K562 (cell line): Measurements from ENCODE around the gene CTSF. TPM values are rescaled to one million over a fixed set of nuclear protein-coding genes. Genes with fewer than 3 reads are reported as not detected.

Source experiments
- ATAC-seq: fragments of 200-7000 bp; cut with Tn5 transposase; 3 replicates; pipeline ENCODE4 v1.9.1; 2020; ENCODE audit warnings: moderate library complexity
- BruUV-seq: library from RNA; stranded (reverse); fragments of 400-500 nt; replicated peaks from 2 replicates; lab custom pipeline; 2021; lab: Mats Ljungman, UMichigan
- CTCF ChIA-PET: fragments of 300-600 bp; formaldehyde crosslinking; extraction: SDS; loops from one replicate; lab custom pipeline; 2021; ENCODE audit warnings: low intra/inter-chr PET ratio; lab: Yijun Ruan, JAX
- POLR2A ChIA-PET: fragments of 300-600, 350-650 bp; sonication (Branson Sonifier 250); formaldehyde crosslinking; extraction: SDS; loops from one replicate; lab custom pipeline; 2021; ENCODE audit warnings: antibody characterized with exemption, inconsistent platforms; lab: Yijun Ruan, JAX
- DNase-seq, 4 experiments: peaks; one replicate each; pipeline versions ENCODE4 v3.0.0 to v3.0.0-alpha.2; 2011 to 2018; ENCODE audit warnings: low spot score in 3 of 4, mixed read lengths in 3 of 4; ENCODE audit errors: extremely low read depth in 1 of 4
- FAIRE-seq: peaks from 2 replicates; lab custom pipeline; 2011; peaks lifted over from hg19 to GRCh38; lab: Jason Lieb, UNC
- H2AFZ ChIP-seq: 2 replicates; pipeline ENCODE4 v1.6.0; 2011; ENCODE audit warnings: low read depth, low read length, control low read depth, inconsistent platforms
- H3K27ac ChIP-seq: fragments of 200-600 bp; 3 replicates; pipeline ENCODE4 v1.8.0; 2011; ENCODE audit warnings: low read depth, mild to moderate bottlenecking, control low read depth, inconsistent platforms, low read length, moderate library complexity, mixed read lengths; ENCODE audit errors: extremely low read depth
- H3K27me3 ChIP-seq, 2 experiments: fragments of 300-600 bp in 1 of 2; 2 replicates in 1 of 2; 3 replicates in 1 of 2; pipeline versions ENCODE4 v1.6.0 to v1.8.0; 2011; ENCODE audit warnings: inconsistent platforms in 2 of 2, low read length in 2 of 2, mild to moderate bottlenecking in 1 of 2, mixed read lengths in 1 of 2, moderate library complexity in 1 of 2; ENCODE audit not compliant: control insufficient read depth in 2 of 2, insufficient read depth in 2 of 2
- H3K36me3 ChIP-seq: fragments of 300-600 bp; 3 replicates; pipeline ENCODE4 v1.8.0; 2011; ENCODE audit warnings: mild to moderate bottlenecking, low read length, inconsistent platforms; ENCODE audit not compliant: control insufficient read depth, insufficient read depth
- H3K4me1 ChIP-seq, 2 experiments: fragments of 200-600 bp in 1 of 2; replicated peaks in 1 of 2; 2 replicates in 1 of 2; 3 replicates in 1 of 2; pipeline versions ENCODE4 v1.5.1 to v1.8.0; 2011; ENCODE audit warnings: inconsistent platforms in 2 of 2, low read length in 2 of 2, mild to moderate bottlenecking in 1 of 2, mixed read lengths in 1 of 2, moderate library complexity in 1 of 2; ENCODE audit not compliant: control insufficient read depth in 2 of 2, insufficient read depth in 2 of 2
- H3K4me2 ChIP-seq: 2 replicates; pipeline ENCODE4 v1.6.1; 2011; ENCODE audit warnings: low read length, control low read depth, inconsistent platforms, mixed read lengths; ENCODE audit not compliant: insufficient read depth
- H3K4me3 ChIP-seq: fragments of 200-600 bp; sonication (generic), shearing (Covaris generic); 2 replicates; pipeline ENCODE4 v1.5.1; 2016; ENCODE audit warnings: control low read depth, inconsistent platforms
- H3K79me2 ChIP-seq: fragments of 200-600 bp; 3 replicates; pipeline ENCODE4 v1.8.0; 2011; ENCODE audit warnings: low read length, inconsistent platforms; ENCODE audit not compliant: control insufficient read depth, insufficient read depth
- H3K9ac ChIP-seq, 2 experiments: 2 replicates each; pipeline versions ENCODE4 v1.6.0 to v1.6.1; 2011; ENCODE audit warnings: low read depth in 2 of 2, low read length in 2 of 2, control low read depth in 1 of 2, inconsistent platforms in 1 of 2, mild to moderate bottlenecking in 1 of 2, mixed read lengths in 1 of 2; ENCODE audit not compliant: insufficient read depth in 1 of 2
- H3K9me1 ChIP-seq: one replicate; pipeline ENCODE4 v1.6.0; 2011; ENCODE audit warnings: inconsistent platforms, mild to moderate bottlenecking, low read length, moderate library complexity; ENCODE audit not compliant: control insufficient read depth, insufficient read depth
- H3K9me3 ChIP-seq: replicated peaks from 2 replicates; pipeline ENCODE4 v1.5.1; 2011; ENCODE audit warnings: low read depth, low read length, inconsistent platforms; ENCODE audit not compliant: control insufficient read depth, insufficient read depth
- H4K20me1 ChIP-seq: replicated peaks from 2 replicates; pipeline ENCODE4 v1.6.1; 2011; ENCODE audit warnings: low read length, inconsistent platforms, mixed read lengths; ENCODE audit not compliant: control insufficient read depth, insufficient read depth
- ARHGAP35 ChIP-seq: fragments of 450-650 bp; IDR thresholded peaks from 2 replicates; pipeline ENCODE4 v1.6.1; 2018; ENCODE audit not compliant: partially characterized antibody
- DMBX1 ChIP-seq: fragments of 250-450 bp; sonication (Bioruptor Pico); IDR thresholded peaks from 2 replicates; pipeline ENCODE4 v1.8.0; 2022; ENCODE audit warnings: inconsistent platforms, mild to moderate bottlenecking, moderate library complexity, borderline replicate concordance
- ESRRA ChIP-seq: fragments of 450-650 bp; IDR thresholded peaks from 2 replicates; pipeline ENCODE4 v1.6.1; 2014; ENCODE audit warnings: low read depth, mild to moderate bottlenecking, moderate library complexity, borderline replicate concordance
- GABPB2 ChIP-seq: fragments of 250-450 bp; sonication (Bioruptor Pico); conservative IDR thresholded peaks from 2 replicates; pipeline ENCODE4 v1.5.1; 2021; ENCODE audit warnings: mild to moderate bottlenecking
- ILF3 ChIP-seq: fragments of 450-650 bp; IDR thresholded peaks from 2 replicates; pipeline ENCODE4 v1.6.1; 2018; ENCODE audit warnings: antibody characterized with exemption, mild to moderate bottlenecking, moderate library complexity, borderline replicate concordance
- MYBL2 ChIP-seq, 2 experiments: fragments of 450-650 bp in 1 of 2; sonication (generic) in 1 of 2; formaldehyde crosslinking in 1 of 2; IDR thresholded peaks; 2 replicates each; pipeline versions ENCODE4 v1.6.1 to v1.8.1; 2017 to 2022; ENCODE audit warnings: borderline replicate concordance in 1 of 2, inconsistent platforms in 1 of 2, low read depth in 1 of 2, mild to moderate bottlenecking in 1 of 2, missing genetic modification reagents in 1 of 2, moderate library complexity in 1 of 2
- NCOA6 ChIP-seq: fragments of 450-650 bp; IDR thresholded peaks from 2 replicates; pipeline ENCODE4 v1.6.1; 2017; ENCODE audit warnings: mild to moderate bottlenecking
- NEUROD1 ChIP-seq: fragments of 150-350 bp; IDR thresholded peaks from 2 replicates; pipeline ENCODE4 v1.6.1; 2014; ENCODE audit warnings: borderline replicate concordance, low read length, low read depth; ENCODE audit not compliant: partially characterized antibody
- RBBP5 ChIP-seq: fragments of 200-600 bp; sonication (generic); IDR thresholded peaks from 2 replicates; pipeline ENCODE4 v1.6.1; 2012; ENCODE audit warnings: borderline replicate concordance, mild to moderate bottlenecking, low read length, control low read depth, inconsistent platforms; ENCODE audit not compliant: insufficient read depth, poor library complexity, severe bottlenecking
- RBM39 ChIP-seq: fragments of 200-400 bp; formaldehyde crosslinking; optimal IDR thresholded peaks from 2 replicates; pipeline ENCODE3; 2018; ENCODE audit warnings: low read depth, low read length
- RFX7 ChIP-seq: fragments of 250-450 bp; sonication (Bioruptor Pico); IDR thresholded peaks from 2 replicates; pipeline ENCODE4 v1.5.1; 2021; ENCODE audit warnings: mild to moderate bottlenecking
- SMC3 ChIP-seq: conservative IDR thresholded peaks from 2 replicates; pipeline ENCODE4 v1.6.1; 2011; ENCODE audit warnings: low read depth, low read length, improper control_type of control experiment; ENCODE audit not compliant: insufficient read depth
- ZNF12 ChIP-seq: sonication (generic); formaldehyde crosslinking; IDR thresholded peaks from 2 replicates; pipeline ENCODE4 v1.4.0; 2020; ENCODE audit warnings: mild to moderate bottlenecking, missing genetic modification reagents
- ZNF239 ChIP-seq: fragments of 250-450 bp; sonication (Bioruptor Pico); IDR thresholded peaks from 2 replicates; pipeline ENCODE4 v1.4.0; 2020; ENCODE audit warnings: mild to moderate bottlenecking
- ZNF24 ChIP-seq: fragments of 450-650 bp; IDR thresholded peaks from 2 replicates; pipeline ENCODE4 v1.6.1; 2016
- ZNF253 ChIP-seq: fragments of 250-450 bp; sonication (Bioruptor Pico); conservative IDR thresholded peaks from 2 replicates; pipeline ENCODE4 v1.6.1; 2021; ENCODE audit warnings: mild to moderate bottlenecking
- ZNF444 ChIP-seq: fragments of 250-450 bp; sonication (Bioruptor Pico); IDR thresholded peaks from 2 replicates; pipeline ENCODE4 v1.4.0; 2020; ENCODE audit warnings: mild to moderate bottlenecking, moderate library complexity
- WGBS: fragments of 100-300 bp; shearing (Covaris generic); methylation state at CpG from one replicate; pipeline ENCODE4 v1.1.6; 2016; ENCODE audit warnings: low coverage, mixed read lengths; ENCODE audit not compliant: insufficient coverage; ENCODE audit errors: missing lambda C conversion rate; 5-methylcytosine and 5-hydroxymethylcytosine counted together
- in situ Hi-C: fragments of 300-500 bp; cut with MboI; formaldehyde crosslinking; loops from 4 replicates; pipeline ENCODE4 v1.15.0; 2018; ENCODE audit warnings: inconsistent platforms, mixed read lengths
- intact Hi-C: fragments of 100-400 bp; cut with micrococcal nuclease; formaldehyde crosslinking; loops from 2 replicates; pipeline ENCODE4 v1.14.2; 2022
- polyA plus RNA-seq, 8 experiments: library from polyadenylated mRNA; depleted of rRNA in 4 of 8; stranded (reverse) in 5 of 8; unstranded in 3 of 8; fragments of >200 nt; fragmentation: Nextera tagmentation in 2 of 8; fragmentation: Illumina TruSeq in 1 of 8; extraction: Ambion mirVana in 2 of 8; extraction: Trizol in 1 of 8; gene quantifications; 2 replicates each; pipeline versions ENCODE4 v1.2.1 to v1.2.3, GENCODE V29; 2011 to 2014; ENCODE audit warnings: inconsistent platforms in 1 of 8, missing spikeins in 1 of 8
- total RNA-seq, 7 experiments: library from RNA; depleted of rRNA in 6 of 7; stranded (reverse); fragments of >200 nt in 6 of 7; fragmentation: Illumina TruSeq in 2 of 7; extraction: Trizol in 2 of 7; gene quantifications; 2 replicates each; pipeline versions ENCODE4 v1.2.1 to v1.2.3, GENCODE V29; 2011 to 2021; ENCODE audit warnings: low replicate concordance in 1 of 7
- TF ChIP-seq, protein P1 (sequence below): fragments of 250-450 bp; sonication (Bioruptor Pico); IDR thresholded peaks from 2 replicates; pipeline ENCODE4 v1.8.0; 2022; ENCODE audit warnings: moderate library complexity, mild to moderate bottlenecking, inconsistent platforms
- TF ChIP-seq, protein P2 (sequence below): fragments of 450-650 bp; formaldehyde crosslinking; IDR thresholded peaks from 2 replicates; pipeline ENCODE4 v1.4.0; 2022; ENCODE audit warnings: missing genetic modification characterization

Gene CTSF
- total and polyA plus RNA-seq, 9 of the 15 experiments (the other 6 are each of a cell fraction or from before 2014, with no cell fraction given) = 0.41 to 10.5 (median 3.8) TPM

DNA sequence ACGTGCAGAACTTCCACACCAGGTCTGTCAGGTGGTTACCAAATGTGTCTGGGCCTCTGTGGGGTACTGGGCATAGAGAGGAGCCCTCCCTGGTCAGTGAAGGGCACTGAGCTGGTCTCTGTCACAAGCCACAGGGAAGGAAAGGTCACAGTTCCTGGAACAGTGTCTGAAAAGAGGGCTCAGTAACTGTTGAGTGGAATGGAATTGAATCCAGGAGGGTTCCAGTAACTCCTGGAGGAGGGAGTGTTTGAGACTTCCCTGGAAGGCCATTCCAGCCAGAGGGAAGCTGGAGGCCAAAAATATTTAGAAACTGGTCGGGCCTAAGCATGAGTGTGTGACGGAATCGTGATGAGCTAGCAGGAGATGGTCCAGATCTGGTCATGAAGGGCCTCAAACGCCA is 13.8 kb downstream of the CTSF start:
- no peak for DNase-seq
- Histone ChIP-seq H3K4me2 (no peak overlapping the region), H2AFZ (no peak overlapping the region), H3K36me3 (no peaks in the 10 kb centered on the region), H3K27me3 (peaks cover 0 to 4% of the 10 kb centered on the region in 2 experiments; a peak in 1 of 5 replicates), H4K20me1 (no peaks in the 10 kb centered on the region), H3K9me3 (no peaks in the 10 kb centered on the region), H3K9ac (no peak overlapping the region; a peak in 1 of 4 replicates), H3K27ac (no peak overlapping the region), H3K79me2 (no peaks in the 10 kb centered on the region), H3K4me3 (no peak overlapping the region), H3K4me1 (peaks cover 5 to 16% of the 10 kb centered on the region in 2 experiments; a peak in 4 of 5 replicates), H3K9me1 (no peaks in the 10 kb centered on the region)
- FAIRE-seq = no peak
- WGBS = 27% methylated on average over 5 of the region's 5 CpGs
- ATAC-seq = no peak
- intact Hi-C loops (no loop called here), in situ Hi-C loops (loop anchor here (10.0 kb wide), 1 partner anchor 260 kb away; no protein-coding TSS in a partner anchor)
- BruUV-seq = no TSS peak
- ChIA-PET CTCF (no interaction called here), POLR2A (interaction anchor here (0.9 kb wide), 1 partner anchor 10 kb away, joined by 3 read pairs; no protein-coding TSS in a partner anchor)
- TF ChIP-seq NEUROD1 = no peak
- no peak for TF ChIP-seq GABPB2 (CRISPR knock-in tag)
- TF ChIP-seq DMBX1 (CRISPR knock-in tag) = no peak
- no peak for TF ChIP-seq ZNF444 (CRISPR knock-in tag)
- TF ChIP-seq ESRRA = no peak
- no peak for TF ChIP-seq SMC3
- no peak for TF ChIP-seq ZNF239 (CRISPR knock-in tag)
- TF ChIP-seq RBBP5 = no peak
- no peak for TF ChIP-seq RBM39
- TF ChIP-seq, protein P1, sequence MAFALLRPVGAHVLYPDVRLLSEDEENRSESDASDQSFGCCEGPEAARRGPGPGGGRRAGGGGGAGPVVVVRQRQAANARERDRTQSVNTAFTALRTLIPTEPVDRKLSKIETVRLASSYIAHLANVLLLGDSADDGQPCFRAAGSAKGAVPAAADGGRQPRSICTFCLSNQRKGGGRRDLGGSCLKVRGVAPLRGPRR (CRISPR knock-in tag) = no peak
- TF ChIP-seq, protein P2, sequence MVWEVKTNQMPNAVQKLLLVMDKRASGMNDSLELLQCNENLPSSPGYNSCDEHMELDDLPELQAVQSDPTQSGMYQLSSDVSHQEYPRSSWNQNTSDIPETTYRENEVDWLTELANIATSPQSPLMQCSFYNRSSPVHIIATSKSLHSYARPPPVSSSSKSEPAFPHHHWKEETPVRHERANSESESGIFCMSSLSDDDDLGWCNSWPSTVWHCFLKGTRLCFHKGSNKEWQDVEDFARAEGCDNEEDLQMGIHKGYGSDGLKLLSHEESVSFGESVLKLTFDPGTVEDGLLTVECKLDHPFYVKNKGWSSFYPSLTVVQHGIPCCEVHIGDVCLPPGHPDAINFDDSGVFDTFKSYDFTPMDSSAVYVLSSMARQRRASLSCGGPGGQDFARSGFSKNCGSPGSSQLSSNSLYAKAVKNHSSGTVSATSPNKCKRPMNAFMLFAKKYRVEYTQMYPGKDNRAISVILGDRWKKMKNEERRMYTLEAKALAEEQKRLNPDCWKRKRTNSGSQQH (CRISPR knock-in tag) = no peak
- TF ChIP-seq ZNF24 = no peak
- TF ChIP-seq ZNF12 (CRISPR knock-in tag) = no peak
- TF ChIP-seq ILF3 = no peak
- no peak for TF ChIP-seq ZNF253
- no peak for TF ChIP-seq NCOA6
- no peak for TF ChIP-seq RFX7 (CRISPR knock-in tag)
- no peak for TF ChIP-seq MYBL2 (IDR thresholded peaks at IDR 0.05; ENCODE audit: low read depth)
- no peak for TF ChIP-seq MYBL2 (CRISPR knock-in tag; IDR thresholded peaks at IDR 0.05; ENCODE audit: borderline replicate concordance)
- TF ChIP-seq ARHGAP35 = no peak
